ENCODE measurements around the gene WFDC2.
A peak's percentile ranks its signal among the peaks of the same experiment; 100 is the strongest.
"Not testable (repeated sequence)": the region's sequence is repeated elsewhere in the genome, so short reads cannot be mapped to it uniquely, and the experiment has no call there.

Gene WFDC2

DNA sequence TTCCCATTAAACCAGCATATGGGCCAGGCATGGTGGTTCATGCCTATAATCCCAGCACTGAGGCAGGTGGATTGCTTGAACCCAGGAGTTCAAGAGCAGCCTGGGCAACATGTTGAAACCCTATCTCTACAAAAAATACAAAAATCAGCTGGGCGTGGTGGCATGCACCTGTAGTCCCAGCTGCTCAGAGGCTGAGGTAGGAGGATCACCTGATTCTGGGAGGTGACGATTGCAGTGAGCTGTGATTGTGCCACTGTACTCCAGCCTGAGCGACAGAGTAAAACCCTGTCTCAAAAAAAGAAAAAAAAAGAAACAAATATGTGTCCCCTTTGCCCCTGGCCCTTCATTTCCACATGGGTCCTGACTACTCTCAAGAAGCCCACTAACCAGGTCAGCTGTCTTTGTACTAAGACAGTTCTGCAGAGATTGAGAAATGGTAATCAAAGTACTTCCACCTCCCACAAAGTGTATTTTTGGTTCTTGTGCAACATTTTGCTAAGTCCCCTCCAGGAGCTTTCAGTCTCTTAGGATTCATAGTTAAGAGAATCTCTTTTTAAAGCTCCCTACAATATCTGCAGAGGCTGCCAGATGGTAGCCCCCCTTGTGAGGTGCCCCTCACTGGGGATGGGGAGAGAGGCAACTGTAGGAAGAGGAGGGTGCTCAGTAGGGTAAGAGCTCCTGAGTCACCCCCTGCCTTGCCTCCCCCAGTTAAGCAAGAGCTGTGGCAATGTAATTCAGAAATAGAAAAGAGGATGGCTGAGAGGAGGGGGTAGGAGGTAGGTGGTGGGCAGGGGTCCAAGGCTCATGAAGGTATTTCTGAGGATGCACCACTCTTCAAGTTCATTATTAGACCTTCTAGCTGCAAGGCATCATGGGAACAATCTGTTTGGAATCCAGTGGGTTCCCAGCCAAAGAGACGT lies 16.5 kb upstream of the WFDC2 start:
- peak; percentile 70 for DNase-seq

DNA sequence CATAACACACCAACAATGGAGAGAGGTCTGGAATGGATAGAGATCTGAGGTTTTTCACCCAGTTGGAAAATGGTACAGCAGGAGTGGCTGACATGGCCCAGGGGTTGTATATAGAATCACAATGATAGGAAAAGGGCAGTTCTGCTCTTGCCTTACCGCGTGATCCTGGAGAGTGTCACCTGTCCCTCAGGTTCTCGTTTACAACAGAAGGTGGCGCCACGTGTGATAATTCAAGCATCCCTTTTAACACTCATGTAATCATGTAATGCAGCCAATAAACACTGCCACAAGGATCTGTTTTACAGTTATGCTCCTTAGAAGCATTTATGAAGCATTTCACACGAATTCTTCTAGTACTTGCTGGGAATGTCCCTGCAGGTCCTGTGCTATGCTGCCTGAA lies 12.9 kb upstream of the WFDC2 start:
- DNase-seq = no peak

DNA sequence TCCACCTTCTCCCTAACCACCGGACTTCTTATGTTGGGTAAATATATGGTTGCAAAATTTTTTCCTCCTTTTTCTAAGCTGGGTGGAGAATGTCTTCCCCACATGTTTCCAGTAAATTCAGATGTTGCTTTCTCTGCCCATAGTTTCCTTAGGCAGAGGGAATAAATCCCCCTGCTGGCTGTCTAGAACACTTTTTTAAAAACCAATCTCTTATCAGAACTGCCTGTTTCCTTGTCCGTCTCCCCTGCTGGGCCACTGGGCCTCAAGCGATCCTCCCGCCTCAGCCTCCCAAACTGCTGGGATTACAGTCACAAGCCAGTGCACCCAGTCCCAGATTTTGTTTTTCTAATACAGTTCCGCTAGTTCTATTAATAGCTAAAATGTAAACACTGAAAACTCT lies 9.9 kb upstream of the WFDC2 start:
- no peak for DNase-seq

DNA sequence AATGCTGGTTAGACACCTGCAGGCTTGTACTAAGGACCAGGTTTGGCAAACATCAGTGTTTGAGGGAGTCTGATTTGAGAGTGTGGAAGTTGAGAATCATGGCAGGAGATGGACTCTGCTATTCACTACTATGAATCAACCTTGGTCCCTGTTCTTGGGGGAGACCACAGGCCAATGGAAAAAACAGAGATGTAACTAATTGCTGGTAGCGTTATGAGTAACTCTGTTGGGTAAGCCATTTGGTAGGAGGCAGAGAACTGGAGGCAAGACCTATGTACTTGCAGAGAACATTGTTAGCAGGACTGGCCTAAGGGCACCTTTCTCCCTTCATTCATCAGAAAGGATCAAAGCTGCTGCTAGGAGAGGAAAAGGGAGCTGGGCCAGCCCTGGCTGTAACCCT lies 8.3 kb upstream of the WFDC2 start:
- no peak for DNase-seq

DNA sequence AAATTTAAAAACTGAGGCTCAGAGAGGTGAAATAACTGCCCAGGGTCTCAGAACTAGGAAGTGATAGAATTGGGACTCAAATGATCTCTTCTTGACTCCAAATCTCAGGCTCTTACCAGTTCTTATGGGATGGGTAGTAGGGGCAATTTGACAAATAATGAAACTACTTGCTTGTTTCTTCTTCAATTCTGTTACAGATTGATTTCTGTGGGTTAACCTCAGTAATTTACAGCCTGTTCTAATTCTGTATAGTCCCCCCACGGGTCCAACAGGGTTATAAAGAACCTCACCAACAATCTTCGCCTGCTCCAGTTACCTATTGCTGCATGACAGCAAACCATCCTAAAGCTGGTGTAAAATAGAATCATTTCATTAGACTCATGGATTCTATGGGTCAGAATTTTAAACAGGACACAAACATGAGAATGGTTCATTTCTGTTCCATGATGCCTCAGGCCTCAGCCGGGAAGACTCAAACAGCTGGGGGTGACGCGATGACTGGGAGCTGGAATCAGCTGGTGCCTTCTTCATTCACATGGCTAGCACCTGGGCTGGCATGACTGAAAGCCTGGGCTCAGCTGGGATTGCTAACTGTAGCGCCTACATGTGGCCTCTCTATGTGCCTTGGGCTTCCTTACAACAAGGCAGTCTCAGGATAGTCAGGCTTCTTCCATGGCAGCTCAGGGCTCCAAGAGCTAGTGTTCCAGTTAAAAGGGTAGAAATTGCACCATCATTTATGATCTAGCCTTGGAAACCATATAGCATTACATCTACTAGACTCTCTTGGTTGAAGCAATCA lies 6.6 kb upstream of the WFDC2 start:
- no peak for DNase-seq

DNA sequence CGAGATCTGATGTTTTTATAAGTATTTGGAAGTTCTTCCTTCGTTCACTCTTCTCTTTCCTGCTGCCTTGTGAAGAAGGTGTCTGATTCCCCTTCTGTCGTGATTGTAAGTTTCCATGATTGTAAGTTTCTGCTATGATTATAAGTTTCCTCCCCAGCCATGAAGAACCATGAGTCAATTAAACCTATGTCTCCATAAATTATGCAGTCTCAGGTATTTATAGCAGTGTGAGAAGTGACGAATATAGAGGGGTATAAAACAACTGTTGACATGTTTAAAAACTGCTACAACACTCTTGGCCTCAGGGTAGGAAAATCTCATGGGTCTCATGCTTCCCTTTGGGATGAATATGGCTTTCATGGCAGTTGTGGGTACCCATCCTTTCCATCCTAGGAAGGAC lies 5.8 kb upstream of the WFDC2 start:
- no peak for DNase-seq

DNA sequence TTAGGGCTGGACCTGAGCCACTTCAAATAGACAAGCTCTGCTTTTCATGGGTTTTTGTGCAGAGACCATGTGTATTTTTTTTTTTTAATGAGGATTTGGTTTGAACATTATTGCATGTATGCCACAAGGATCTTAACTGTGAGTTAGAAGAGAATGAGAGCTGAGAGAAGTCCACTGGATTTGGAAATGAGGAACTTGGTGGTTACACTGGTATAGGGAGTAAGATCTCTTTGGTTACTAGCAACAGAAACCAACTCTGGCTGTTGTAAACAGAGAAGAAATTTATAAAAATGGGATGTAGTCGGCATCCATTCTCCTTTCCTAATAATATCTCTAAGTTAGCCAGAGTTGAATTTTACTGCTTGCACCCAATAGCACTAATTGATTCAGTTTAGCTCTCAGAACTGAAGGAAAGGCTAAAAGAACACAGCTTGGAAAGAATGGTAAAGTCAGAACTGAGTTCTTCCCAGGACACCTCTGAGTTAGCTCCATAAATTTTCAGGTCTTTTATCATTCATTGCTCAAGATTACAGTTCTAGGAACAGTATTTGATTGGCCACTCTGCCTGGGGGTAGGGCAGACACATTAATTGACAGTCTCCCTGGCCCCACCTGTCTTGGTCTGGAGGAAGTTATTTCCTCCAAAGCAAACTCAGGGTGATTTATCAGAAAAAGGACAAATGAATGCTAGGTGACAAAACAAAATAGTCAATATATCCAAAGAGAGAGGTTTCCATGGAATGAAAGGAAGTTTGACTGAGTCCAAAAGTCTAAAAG lies 3.9 kb upstream of the WFDC2 start:
- DNase-seq = peak; percentile 52

DNA sequence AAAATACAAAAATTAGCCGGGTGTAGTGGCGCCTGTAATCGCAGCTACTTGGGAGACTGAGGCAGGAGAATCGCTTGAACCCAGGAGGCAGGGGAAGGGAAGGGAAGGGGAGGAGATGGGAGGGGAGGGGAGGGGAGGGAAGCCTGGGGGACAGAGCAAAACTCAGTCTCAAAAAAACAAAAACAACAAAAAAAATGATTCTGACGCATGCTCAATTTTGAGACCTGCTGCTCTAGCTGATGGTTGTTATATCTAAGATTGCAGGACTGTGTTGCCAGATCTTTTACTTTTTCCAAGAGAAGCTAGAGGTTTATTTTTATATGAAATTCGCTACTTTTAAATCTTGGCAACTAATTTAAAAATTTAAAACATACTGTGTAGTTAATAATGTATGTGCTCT lies 2.4 kb upstream of the WFDC2 start:
- DNase-seq = no peak

DNA sequence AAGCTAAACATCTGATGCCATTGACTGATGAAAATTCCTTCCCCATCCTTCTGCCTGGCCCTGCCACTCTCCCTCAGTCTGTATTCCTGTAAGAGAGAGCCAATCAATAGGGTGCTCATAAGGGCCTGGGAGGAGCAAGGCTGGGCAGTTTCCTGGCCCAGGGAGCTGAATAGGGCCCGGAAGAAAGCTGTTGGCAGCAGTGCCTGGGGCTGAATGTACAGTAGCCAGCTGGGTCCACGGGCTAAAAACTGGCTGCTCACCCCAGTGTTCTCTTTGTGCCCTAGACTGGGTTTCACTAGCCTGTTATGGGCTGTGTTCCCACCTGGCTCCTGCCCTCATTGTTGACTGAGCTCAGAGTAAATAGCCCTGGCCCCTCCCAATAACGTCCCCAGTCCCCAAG lies 1.7 kb upstream of the WFDC2 start:
- no peak for DNase-seq

DNA sequence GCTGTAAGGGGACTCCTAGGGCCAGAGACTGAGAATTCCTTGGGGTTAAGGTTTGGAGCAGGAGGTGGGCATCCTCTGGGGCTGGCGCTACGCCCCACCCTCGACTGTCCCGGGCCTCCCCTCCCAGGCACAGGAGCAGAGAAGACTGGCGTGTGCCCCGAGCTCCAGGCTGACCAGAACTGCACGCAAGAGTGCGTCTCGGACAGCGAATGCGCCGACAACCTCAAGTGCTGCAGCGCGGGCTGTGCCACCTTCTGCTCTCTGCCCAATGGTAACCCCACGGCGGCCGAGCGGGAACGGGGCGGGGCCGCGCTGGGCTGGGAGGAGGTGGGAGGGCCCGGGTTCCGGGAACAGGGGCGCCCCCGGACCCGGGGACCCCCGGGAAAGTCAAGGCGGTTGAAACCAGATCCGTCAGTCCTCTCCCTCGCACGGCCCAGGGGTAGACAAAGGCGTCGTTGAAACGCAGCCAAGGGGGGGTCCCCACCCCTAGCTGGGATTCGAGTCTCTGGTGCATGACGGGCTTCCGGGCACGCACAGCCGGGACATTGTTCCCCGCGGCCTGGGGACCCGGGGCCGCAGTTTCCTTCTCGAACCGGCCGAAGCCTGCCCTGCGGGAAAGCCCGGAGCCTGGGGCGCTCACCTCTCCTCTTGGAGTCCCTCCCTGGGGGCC lies 844 bp downstream of the WFDC2 start:
- no peak for DNase-seq

DNA sequence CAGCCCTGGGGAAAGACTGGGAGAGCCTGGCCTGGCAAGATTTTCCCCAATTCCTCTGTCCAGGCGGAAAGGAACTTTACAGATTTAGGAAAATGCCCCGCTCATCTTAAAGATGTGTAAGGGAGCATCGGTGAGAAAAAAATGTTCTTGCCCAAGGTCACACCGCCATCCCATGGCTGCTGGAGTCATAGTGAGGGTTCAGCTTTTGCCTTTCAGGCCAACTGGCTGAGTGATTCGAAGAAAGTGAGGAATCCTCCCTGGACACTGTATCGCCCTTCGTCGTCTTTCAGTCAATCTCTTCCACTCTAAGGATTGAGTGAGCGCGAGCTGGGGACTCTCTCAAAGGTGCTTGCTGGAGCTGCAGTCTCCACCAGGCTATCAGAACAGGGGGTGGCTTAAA lies 1.4 kb downstream of the WFDC2 start:
- no peak for DNase-seq

DNA sequence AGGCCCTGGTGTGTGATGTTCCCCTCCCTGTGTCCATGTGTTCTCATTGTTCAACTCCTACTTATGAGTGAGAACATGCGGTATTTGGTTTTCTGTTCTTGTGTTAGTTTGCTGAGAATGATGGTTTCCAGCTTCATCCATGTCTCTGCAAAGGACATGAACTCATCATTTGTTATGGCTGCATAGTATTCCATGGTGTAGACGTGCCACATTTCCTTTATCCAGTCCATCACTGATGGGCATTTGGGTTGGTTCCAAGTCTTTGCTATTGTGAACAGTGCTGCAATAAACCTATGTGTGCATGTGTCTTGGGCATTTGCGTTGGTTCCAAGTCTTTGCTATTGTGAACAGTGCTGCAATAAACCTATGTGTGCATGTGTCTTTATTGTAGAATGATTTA lies 2.7 kb downstream of the WFDC2 start:
- not testable (repeated sequence) for DNase-seq

DNA sequence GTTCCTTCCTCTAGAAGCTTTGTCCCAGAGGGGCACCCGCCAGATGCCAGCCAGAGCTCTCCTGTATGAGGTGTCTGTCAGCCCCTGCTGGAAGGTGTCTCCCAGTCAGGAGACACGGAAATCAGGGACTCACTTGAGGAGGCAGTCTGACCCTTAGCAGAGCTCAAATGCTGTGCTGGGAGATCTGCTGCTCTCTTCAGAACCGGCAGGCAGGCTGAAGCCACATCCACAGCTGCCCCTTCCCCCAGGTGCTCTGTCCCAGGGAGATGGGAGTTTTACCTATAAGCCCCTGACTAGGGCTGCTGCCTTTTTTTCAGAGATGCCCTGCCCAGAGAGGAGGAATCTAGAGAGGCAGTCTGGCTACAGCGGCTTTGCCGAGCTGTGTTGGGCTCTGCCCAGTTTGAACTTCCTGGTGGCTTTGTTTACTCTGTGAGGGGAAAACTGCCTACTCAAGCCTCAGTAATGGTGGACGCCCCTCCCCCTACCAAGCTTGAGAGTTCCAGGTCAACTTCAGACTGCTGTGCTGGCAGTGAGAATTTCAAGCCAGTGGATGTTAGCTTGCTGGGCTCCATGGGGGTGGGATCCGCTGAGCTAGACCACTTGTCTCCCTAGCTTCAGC lies 8.1 kb downstream of the WFDC2 start:
- DNase-seq = not testable (repeated sequence)

DNA sequence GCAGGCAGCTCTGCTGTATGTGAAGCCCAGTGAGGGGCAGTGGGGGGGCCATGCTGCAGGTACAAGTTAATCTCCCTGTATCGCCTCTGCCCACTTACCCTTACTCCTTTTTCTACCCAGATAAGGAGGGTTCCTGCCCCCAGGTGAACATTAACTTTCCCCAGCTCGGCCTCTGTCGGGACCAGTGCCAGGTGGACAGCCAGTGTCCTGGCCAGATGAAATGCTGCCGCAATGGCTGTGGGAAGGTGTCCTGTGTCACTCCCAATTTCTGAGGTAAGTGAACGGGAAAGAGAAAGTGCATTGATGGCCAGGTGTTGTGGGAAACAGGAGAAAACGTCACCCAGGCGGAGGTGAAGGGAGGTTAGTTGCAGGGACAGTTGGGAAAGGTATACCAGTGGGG lies 10.3 kb downstream of the WFDC2 start:
- no peak for DNase-seq

DNA sequence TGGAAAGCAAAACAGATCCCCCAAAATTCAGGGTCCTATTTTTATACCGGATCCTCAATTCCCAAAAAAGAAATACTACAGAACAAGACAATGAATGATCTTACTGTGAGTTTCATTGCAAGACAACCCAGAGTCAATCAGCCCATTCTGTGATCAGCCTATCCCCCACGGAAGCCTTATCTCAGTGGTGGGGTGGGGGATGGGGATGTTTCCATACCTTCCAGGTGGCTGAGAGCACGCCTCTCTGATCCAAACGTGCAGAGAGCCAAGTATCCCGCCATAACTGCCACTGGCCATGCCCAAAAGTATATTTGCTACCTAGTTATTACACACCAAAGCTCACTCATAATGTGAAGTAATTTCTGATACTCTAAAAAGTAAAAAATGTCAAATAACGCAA lies 15.1 kb downstream of the WFDC2 start:
- DNase-seq = no peak

DNA sequence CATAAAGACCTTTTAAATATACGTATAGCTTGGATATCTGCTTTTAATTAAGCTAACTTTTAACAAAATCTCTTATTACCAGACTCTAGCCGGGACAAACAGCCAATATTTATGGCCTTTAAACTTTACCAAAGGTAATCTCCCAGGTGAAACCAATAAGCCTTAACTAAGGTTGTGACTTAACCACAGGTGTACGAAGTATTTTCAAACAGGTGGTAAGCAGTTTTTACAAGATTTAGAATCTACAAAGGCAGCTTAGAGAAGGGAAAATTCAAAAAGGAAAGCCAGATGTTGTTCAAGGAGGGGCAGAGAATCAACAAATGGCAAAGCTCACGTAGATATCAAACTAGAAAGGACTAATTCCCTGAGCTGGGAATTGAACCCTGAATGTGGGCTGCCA lies 15.8 kb downstream of the WFDC2 start:
- DNase-seq = no peak

DNA sequence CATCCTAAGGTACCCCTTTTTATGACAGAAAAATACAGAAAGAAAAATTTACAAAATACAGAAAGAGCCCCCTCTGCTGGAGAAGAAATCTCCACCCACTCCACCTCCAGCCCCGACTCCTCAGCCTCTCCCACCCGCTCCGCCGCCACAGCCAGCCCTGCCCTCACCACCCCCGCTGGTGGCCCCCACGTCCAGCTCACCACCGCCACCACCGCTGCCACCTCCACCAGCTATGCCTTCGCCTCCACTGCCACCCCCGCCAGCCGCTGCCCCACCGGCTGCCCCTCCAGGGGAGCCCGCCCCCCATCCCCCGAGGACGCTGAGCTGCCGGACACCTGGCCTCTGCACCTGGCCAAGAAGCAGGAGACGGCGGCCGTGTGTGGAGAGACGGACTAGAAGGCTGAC lies 17.7 kb downstream of the WFDC2 start:
- DNase-seq = no peak

DNA sequence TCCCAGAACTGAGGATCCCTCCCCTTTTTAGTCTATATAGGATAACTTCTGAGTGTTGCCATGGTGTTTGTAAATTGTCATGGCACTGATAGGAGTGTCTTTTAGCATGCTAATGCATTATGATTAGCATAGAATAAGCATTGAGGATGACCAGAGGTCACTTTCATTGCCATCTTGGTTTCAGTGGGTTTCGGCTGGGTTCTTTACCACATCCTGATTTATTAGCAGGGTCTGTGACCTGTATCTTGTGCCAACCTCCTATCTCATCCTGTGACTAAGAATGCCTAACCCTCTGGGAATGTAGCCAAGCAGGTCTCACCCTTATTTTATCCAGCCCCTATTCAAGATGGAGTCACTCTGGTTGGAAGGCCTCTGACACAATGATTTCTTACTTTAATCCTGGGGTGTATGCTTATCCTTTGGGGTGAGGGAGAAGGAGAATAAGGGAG lies 19.6 kb downstream of the WFDC2 start:
- DNase-seq = no peak

DNA sequence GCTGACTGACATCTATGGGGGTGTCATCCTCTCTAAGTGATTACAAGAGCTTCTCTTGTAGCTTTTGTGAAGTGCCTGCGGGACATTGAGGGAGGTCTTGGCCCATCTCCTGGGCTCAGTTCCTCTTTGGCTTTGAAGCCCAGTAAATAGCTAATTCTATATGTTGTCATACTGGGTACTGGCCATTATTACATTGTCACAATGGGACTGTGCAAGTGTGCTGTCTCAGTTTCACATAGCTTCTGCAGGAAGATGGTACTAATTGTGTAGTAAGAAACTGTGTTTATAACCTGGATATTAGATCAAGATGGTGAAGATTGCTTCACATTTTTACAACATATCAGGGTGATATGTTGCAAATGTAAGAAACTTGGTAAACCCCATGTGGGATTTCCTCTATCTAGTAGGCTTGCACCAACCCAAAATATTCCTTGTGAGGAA lies 26.0 kb downstream of the WFDC2 start:
- peak; percentile 99 for DNase-seq

DNA sequence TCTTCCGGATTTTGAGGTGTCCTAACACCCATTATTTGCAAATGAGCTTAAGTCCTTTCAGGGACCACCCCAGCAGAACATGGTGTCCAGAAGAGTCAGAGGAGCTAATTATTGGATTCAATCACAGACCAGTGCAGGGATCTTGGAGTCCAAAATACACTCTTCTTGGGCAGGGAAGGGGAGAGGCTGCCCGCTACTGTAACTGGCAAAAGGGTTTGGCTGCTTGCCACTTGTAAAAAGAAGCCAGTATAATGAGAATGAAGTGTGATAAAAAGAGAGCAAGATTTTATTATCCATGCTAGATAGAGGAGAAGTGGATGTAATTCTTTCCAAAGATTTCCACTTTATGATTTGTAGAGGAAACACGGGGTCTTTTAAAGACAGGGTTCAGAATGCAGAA lies 26.6 kb downstream of the WFDC2 start:
- DNase-seq = no peak

DNA sequence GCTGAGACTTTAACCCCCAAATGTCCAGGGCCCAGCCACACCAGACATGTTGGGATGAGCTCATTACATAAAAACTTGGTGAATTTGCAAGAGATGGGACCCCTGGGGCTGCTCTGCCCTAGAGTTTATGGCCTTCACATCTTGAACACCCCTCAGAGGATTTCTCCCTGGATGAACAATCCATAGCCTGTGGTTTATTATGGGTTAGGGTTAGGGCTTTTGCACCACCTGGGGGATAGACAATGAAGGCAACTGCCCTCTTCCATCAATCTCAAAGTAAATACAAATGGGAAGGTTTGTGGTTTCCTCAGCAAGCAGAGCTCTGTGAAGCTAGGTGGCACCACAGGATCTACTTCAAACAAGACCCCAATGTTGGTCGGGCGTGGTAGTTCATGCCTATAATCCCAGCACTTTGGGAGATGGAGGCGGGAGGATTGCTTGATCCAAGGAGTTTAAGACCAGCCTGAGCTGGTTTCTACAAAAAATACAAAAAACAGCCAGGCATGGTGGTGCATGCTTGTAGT lies 28.5 kb downstream of the WFDC2 start:
- DNase-seq = no peak

DNA sequence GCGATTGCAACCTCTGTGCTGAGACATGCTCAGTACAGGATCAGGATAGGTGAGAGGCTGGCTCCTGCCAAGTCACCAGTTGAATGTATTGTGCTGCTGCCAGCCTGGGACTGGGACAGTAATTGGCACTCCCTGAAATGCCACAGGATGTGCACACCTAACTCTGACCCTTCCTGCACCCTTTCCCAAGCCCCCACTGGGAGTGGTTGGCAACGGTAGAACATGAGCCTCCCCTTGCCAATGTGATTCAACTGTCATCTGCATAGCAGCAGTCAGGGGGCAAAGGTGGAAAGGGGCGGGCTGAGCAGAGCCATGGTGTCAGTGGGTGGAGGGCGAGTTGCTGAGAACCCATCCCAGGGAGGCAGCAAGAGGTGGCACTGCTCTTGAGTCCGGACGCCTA lies 30.5 kb downstream of the WFDC2 start:
- DNase-seq = no peak
